ENCODE results near the gene CDK6.

DNA sequence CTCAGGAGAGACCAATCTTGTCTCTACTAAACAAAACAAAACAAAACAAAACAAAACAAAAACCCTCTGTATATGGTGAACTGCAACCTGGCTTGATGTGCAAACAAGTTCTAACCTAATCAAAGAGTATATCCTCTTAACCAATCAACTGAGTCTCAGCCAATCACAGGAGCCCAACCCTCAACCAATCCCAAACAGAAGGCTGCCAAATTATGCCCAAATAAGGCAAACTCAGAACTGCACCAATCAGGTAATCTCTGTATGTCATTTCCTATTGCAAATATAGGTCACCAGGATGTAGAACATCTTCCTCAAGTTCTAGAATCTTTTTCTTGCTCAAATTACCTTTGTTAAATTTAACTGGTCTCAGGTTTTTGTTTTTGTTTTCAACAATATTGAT is 251.4 kb downstream of the CDK6 start:
- TF ChIP-seq, protein P1, sequence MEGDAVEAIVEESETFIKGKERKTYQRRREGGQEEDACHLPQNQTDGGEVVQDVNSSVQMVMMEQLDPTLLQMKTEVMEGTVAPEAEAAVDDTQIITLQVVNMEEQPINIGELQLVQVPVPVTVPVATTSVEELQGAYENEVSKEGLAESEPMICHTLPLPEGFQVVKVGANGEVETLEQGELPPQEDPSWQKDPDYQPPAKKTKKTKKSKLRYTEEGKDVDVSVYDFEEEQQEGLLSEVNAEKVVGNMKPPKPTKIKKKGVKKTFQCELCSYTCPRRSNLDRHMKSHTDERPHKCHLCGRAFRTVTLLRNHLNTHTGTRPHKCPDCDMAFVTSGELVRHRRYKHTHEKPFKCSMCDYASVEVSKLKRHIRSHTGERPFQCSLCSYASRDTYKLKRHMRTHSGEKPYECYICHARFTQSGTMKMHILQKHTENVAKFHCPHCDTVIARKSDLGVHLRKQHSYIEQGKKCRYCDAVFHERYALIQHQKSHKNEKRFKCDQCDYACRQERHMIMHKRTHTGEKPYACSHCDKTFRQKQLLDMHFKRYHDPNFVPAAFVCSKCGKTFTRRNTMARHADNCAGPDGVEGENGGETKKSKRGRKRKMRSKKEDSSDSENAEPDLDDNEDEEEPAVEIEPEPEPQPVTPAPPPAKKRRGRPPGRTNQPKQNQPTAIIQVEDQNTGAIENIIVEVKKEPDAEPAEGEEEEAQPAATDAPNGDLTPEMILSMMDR (optimal IDR thresholded peaks at IDR 0.05 in 1 of 3, IDR thresholded peaks at IDR 0.05 in 1 of 3, conservative IDR thresholded peaks at IDR 0.05 in 1 of 3; ENCODE audit: extremely low read depth in 1 of 3, insufficient read depth in 2 of 3, low read length in 3 of 3), result no peak
- no peak for TF ChIP-seq EZH2 (IDR thresholded peaks at IDR 0.05; ENCODE audit: low read length)

Data from keratinocyte (primary cell).